GOT3 (cell line): ENCODE measurements around the gene BCAS3.
A peak's percentile ranks its signal among the peaks of the same experiment; 100 is the strongest.
"Not testable (repeated sequence)": the region's sequence is repeated elsewhere in the genome, so short reads cannot be mapped to it uniquely, and the experiment has no call there.

Experiments
- DNase-seq: peaks from one replicate; lab custom pipeline; 2025; ENCODE audit warnings: mixed read lengths; lab: John Stamatoyannopoulos, UW

The BCAS3 gene

GRCh38 chr17:60939318-60939717 lies 261.7 kb downstream of the BCAS3 start:
- DNase-seq: no peak

- DNase-seq: peak; percentile 1
Measured at GRCh38 chr17:60941028-60941427, 263.4 kb downstream of the BCAS3 start.

DNA sequence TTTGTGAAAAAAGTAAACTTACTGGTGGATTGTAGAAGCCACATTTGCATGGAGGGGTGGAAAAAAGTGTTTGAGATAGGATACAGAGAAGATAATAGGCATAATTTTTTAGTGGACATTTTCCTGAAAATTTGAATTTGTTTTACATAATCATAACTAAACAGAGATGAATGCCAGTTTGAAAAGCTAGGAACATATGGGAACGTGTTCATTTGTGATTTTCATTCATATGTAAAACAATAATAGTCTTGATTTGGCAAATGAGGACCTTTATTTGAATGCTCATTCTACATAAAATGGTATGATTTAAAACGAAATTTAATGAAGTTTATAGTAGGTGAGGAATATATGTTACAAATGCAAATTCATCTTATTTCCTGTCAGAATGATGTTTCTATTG lies 263.9 kb downstream of the BCAS3 start:
- no peak for DNase-seq

- no peak for DNase-seq
Measured at GRCh38 chr17:60944751-60945150, 267.1 kb downstream of the BCAS3 start.

GRCh38 chr17:60947100-60947499 lies 269.4 kb downstream of the BCAS3 start:
- no peak for DNase-seq

- DNase-seq: no peak
Measured at GRCh38 chr17:60947543-60947942, 269.9 kb downstream of the BCAS3 start.

DNA sequence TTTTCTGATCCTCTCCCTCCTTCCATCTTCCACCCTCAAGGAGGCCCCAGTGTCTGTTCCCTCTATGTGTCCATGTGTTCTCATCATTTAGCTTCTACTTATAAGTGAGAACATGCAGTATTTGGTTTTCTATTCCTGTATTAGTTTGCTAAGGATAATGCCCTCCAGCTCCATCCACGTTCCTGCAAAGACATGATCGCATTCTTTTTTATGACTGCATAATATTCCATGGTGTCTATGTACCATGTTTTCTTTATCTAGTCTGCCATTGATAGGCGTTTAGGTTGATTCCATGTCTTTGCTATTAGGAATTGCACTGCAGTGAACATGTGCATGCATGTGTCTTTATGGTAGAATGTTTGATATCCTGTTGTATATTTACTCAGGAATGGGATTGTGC lies 275.1 kb downstream of the BCAS3 start:
- no peak for DNase-seq

DNA sequence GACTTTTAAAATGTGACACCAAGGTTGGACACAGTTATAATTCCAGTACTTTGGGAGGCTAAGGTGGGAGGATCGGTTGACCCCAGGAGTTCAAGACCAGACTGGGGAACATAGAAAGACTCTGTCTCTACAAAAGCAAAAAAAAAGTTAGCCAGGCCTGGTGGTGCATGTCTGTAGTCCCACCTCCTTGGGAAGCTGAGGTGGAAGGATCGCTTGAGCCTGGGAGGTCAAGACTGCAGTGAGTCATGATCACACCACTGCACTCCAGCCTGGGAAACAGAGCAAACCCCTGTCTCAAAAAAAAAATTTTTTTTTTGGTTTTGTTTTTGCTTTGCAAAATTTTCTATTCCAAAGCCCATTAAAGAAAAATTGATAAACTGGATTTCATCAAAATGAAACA lies 281.4 kb downstream of the BCAS3 start:
- DNase-seq: no peak

DNA sequence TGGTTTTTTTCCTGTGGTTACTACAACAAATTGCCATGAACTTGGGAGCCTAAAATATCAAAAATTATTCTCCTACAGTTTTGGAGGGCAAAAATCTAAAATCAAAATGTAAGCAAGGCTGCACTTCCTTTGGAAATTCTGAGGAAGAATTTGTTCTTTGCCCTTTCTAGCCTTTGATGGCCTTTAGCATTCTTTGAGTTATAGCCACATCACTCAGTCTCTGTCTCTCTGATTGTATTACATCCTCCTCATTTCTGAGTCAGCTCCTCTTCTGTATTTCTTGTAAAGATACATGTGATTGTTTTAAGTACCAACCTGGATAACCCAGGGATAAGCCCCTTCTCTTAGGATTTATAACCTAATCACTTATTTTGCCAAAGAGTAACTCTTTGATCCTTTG lies 282.0 kb downstream of the BCAS3 start:
- DNase-seq: no peak

GRCh38 chr17:60960398-60961065 lies 282.9 kb downstream of the BCAS3 start:
- no peak for DNase-seq

DNA sequence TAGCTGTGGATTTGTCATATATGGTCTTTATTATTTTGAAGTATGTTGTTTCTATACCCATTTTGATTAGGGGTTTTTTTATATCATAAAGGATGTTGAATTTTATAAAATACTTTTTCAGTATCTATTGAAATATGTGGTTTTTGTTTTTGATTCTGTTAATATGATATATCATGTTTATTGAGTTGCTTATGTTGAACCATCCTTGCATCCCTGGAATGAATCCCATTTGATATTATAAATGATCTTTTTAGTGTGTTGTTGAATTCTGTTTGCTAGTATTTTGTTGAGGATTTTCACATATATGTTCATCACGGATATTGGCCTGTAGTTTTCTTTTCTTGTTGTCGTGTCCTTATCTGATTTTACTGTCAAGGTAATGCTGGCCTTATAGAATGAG lies 286.5 kb downstream of the BCAS3 start:
- no peak for DNase-seq

- no peak for DNase-seq
Measured at GRCh38 chr17:60968266-60968665, 290.6 kb downstream of the BCAS3 start.

- no peak for DNase-seq
Measured at GRCh38 chr17:60969500-60970037, 291.9 kb downstream of the BCAS3 start.

DNA sequence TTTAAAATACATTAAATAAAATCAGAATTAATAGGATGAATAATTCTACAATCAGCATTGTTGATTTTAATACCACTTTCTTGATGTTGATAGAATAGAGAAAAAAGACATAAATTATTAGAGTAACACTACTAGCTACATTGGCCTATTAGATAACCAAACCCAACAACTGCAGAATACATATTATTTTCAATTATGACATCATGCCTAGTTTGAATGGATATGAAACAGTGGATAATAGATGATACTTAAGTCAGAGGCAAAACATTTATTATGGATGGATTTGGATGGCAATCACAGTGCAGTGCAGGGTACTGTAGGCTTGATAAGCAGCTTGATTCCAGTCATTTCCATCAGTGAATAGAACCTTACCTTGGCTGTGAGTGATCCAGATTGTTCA lies 293.1 kb downstream of the BCAS3 start:
- DNase-seq: no peak

GRCh38 chr17:60971515-60972369 lies 294.1 kb downstream of the BCAS3 start:
- no peak for DNase-seq

DNA sequence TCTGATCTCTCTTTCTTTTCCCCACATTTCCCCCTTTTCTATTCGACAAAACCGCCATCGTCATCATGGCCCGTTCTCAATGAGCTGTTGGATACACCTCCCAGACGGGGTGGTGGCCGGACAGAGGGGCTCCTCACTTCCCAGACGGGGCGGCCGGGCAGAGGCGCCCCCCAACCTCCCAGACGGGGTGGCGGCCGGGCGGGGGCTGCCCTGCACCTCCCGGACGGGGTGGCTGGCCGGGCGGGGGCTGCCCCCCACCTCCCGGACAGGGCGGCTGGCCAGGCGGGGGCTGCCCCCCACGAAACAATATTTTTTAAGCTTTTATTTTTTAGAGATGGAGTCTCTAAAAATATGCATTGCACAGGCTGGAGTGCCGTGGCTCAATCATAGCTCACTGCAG lies 299.2 kb downstream of the BCAS3 start:
- not testable (repeated sequence) for DNase-seq

DNA sequence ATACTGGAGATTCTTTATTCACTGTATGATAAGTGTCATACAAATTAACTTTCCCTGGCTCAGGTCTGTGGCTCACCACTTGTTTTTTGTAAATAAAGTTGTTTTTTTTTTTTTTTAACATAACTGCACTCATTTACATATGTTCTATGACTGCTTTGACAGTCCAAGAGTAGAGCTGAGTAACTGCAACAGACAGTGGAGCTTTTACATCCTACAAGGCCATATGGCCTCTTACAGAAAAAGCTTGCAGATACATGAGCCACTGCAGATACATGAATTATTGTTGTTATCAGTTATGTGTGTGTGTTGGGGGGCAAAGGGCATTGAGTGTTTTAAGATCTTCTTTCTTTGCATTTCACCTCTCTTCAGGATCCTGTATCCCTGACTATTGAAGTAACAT lies 311.7 kb downstream of the BCAS3 start:
- no peak for DNase-seq

- DNase-seq: no peak
Measured at GRCh38 chr17:60989846-60990245, 312.2 kb downstream of the BCAS3 start.

GRCh38 chr17:60993497-60993896 lies 315.8 kb downstream of the BCAS3 start:
- no peak for DNase-seq

- DNase-seq: no peak
Measured at GRCh38 chr17:60995680-60996079, 318.0 kb downstream of the BCAS3 start.

- DNase-seq: no peak
Measured at GRCh38 chr17:61000911-61001310, 323.3 kb downstream of the BCAS3 start.

GRCh38 chr17:61002316-61002736 lies 324.7 kb downstream of the BCAS3 start:
- no peak for DNase-seq

GRCh38 chr17:61005358-61005757 lies 327.7 kb downstream of the BCAS3 start:
- no peak for DNase-seq
